HL-60 (cell line): ENCODE measurements around the gene USB1.

Experiments
- DNase-seq, 2 experiments: peaks; one replicate each; pipeline ENCODE4 v3.0.0-alpha.2; 2010 to 2020; ENCODE audit warnings: low read depth in 1 of 2, low spot score in 1 of 2
- H3K27ac ChIP-seq: fragments of 250-450 bp; sonication (Bioruptor Pico); replicated peaks from 2 replicates; pipeline ENCODE4 v1.5.1; 2020; ENCODE audit warnings: mild to moderate bottlenecking, moderate library complexity
- H3K27me3 ChIP-seq: fragments of 250-450 bp; sonication (Bioruptor Pico); 2 replicates; pipeline ENCODE4 v1.5.1; 2021; ENCODE audit warnings: mild to moderate bottlenecking, moderate library complexity; ENCODE audit not compliant: insufficient read depth, poor library complexity, severe bottlenecking
- H3K4me3 ChIP-seq: replicated peaks from 2 replicates; pipeline ENCODE4 v1.5.1; 2011; ENCODE audit warnings: mild to moderate bottlenecking, control low read depth, low read length; ENCODE audit not compliant: insufficient read depth
- CTCF ChIP-seq: IDR thresholded peaks from one replicate; pipeline ENCODE4 v1.5.1; 2011; ENCODE audit warnings: low read length, control low read depth, inconsistent platforms; ENCODE audit not compliant: insufficient read depth
- GABPA ChIP-seq: IDR thresholded peaks from 2 replicates; pipeline ENCODE4 v1.6.1; 2012; ENCODE audit warnings: low read depth
- POLR2AphosphoS5 ChIP-seq: IDR thresholded peaks from 2 replicates; pipeline ENCODE4 v1.6.1; 2012; ENCODE audit warnings: low read depth
- REST ChIP-seq: IDR thresholded peaks from 2 replicates; pipeline ENCODE4 v1.6.1; 2012; ENCODE audit warnings: low read depth; ENCODE audit not compliant: insufficient replicate concordance
- SPI1 ChIP-seq: IDR thresholded peaks from 2 replicates; pipeline ENCODE4 v1.6.1; 2012; ENCODE audit warnings: low read depth, mild to moderate bottlenecking, borderline replicate concordance

Gene USB1

GRCh38 chr16:58027161-58027915 is 26.1 kb downstream of the USB1 start:
- TF ChIP-seq CTCF = no peak
- no peak for TF ChIP-seq SPI1
- TF ChIP-seq GABPA = no peak
- TF ChIP-seq REST = no peak
- no peak for DNase-seq
- Histone ChIP-seq H3K4me3 (no peak overlapping the region), H3K27me3 (peaks cover 22% of the 10 kb centered on the region), H3K27ac (no peak overlapping the region)

- no peak overlapping the region for H3K4me3 ChIP-seq
- no peak overlapping the region for H3K27ac ChIP-seq
- TF ChIP-seq GABPA = no peak
- TF ChIP-seq POLR2AphosphoS5 = no peak
- TF ChIP-seq SPI1 = no peak
- no peak for TF ChIP-seq CTCF
- no peak for TF ChIP-seq REST
- H3K27me3 ChIP-seq = peaks cover 22% of the 10 kb centered on the region
- no peak for DNase-seq
Measured at GRCh38 chr16:58027916-58028455, 26.8 kb downstream of the USB1 start.

GRCh38 chr16:58028541-58029070 is 27.4 kb downstream of the USB1 start:
- no peak for TF ChIP-seq POLR2AphosphoS5
- TF ChIP-seq CTCF = no peak
- TF ChIP-seq SPI1 = peak; percentile 83; the same call in 1 of the 2 replicates
- peak in 1 of 2 experiments; percentile 44 for DNase-seq
- Histone ChIP-seq H3K27me3 (peaks cover 22% of the 10 kb centered on the region), H3K4me3 (no peak overlapping the region), H3K27ac (no peak overlapping the region)

- TF ChIP-seq SPI1 (no peak), POLR2AphosphoS5 (no peak), CTCF (no peak)
- H3K27me3 ChIP-seq = peaks cover 22% of the 10 kb centered on the region
- no peak overlapping the region for H3K27ac ChIP-seq
- H3K4me3 ChIP-seq = no peak overlapping the region
- no peak for DNase-seq
Measured at GRCh38 chr16:58029410-58029809, 28.2 kb downstream of the USB1 start.
